PC-9 (cell line): ENCODE results near the gene MRPS34. TPM values are rescaled to one million over a fixed set of nuclear protein-coding genes. Genes with fewer than 3 reads are reported as not detected.
"Not testable (repeated sequence)": the region's sequence is repeated elsewhere in the genome, so short reads cannot be mapped to it uniquely, and the experiment has no call there.

Experiments
- BruUV-seq: library from RNA; stranded (reverse); fragments of 400-500 nt; replicated peaks from 2 replicates; lab custom pipeline; 2021; lab: Mats Ljungman, UMichigan
- CTCF ChIA-PET: fragments of 300-600 bp; sonication (Branson Sonifier 250); formaldehyde crosslinking; loops from one replicate; lab custom pipeline; 2022; ENCODE audit warnings: antibody characterized with exemption; lab: Charles Lee
- POLR2A ChIA-PET: fragments of 300-600 bp; sonication (Branson Sonifier 250); formaldehyde crosslinking; loops from one replicate; lab custom pipeline; 2022; ENCODE audit warnings: antibody characterized with exemption; ENCODE audit not compliant: unreplicated experiment; lab: Charles Lee
- DNase-seq, 2 experiments: peaks; one replicate each; pipeline versions ENCODE4 v3.0.0 to v3.0.0-alpha.2; 2015 to 2022; ENCODE audit warnings: mixed read lengths in 1 of 2
- H2AFZ ChIP-seq: fragments of 200-600 bp; sonication (generic); 2 replicates; pipeline ENCODE4 v1.8.1; 2017; ENCODE audit warnings: antibody characterized with exemption
- H3F3A ChIP-seq: fragments of 200-600 bp; sonication (generic); 2 replicates; pipeline ENCODE4 v1.8.1; 2017; ENCODE audit warnings: antibody characterized with exemption, mild to moderate bottlenecking, low read depth; ENCODE audit not compliant: insufficient read depth
- H3K27ac ChIP-seq: fragments of 200-600 bp; sonication (generic); 2 replicates; pipeline ENCODE4 v1.6.1; 2016; ENCODE audit warnings: mixed run types
- H3K27me3 ChIP-seq: fragments of 200-600 bp; sonication (generic); 2 replicates; pipeline ENCODE4 v1.6.1; 2016; ENCODE audit warnings: low read depth, mixed run types; ENCODE audit not compliant: insufficient read depth
- H3K36me3 ChIP-seq: fragments of 200-600 bp; sonication (generic); 2 replicates; pipeline ENCODE4 v1.6.1; 2016; ENCODE audit warnings: low read depth, mixed run types
- H3K4me1 ChIP-seq: fragments of 200-600 bp; sonication (generic); replicated peaks from 2 replicates; pipeline ENCODE4 v1.6.1; 2016; ENCODE audit warnings: mixed run types; ENCODE audit not compliant: insufficient read depth
- H3K4me2 ChIP-seq: fragments of 200-600 bp; sonication (generic); 2 replicates; pipeline ENCODE4 v1.6.1; 2017; ENCODE audit warnings: mixed run types
- H3K4me3 ChIP-seq: fragments of 200-600 bp; sonication (generic); 2 replicates; pipeline ENCODE4 v1.6.1; 2016; ENCODE audit warnings: mixed run types
- H3K79me2 ChIP-seq: fragments of 200-600 bp; sonication (generic); 2 replicates; pipeline ENCODE4 v1.6.1; 2017; ENCODE audit warnings: low read depth, mixed run types
- H3K9me2 ChIP-seq: fragments of 200-600 bp; sonication (generic); 2 replicates; pipeline ENCODE4 v1.8.1; 2017; ENCODE audit warnings: mild to moderate bottlenecking; ENCODE audit not compliant: insufficient read depth
- H3K9me3 ChIP-seq: fragments of 200-600 bp; sonication (generic); 2 replicates; pipeline ENCODE4 v1.8.1; 2016; ENCODE audit warnings: low read depth; ENCODE audit not compliant: insufficient read depth
- H4K20me1 ChIP-seq: fragments of 200-600 bp; sonication (generic); 2 replicates; pipeline ENCODE4 v1.8.1; 2017; ENCODE audit not compliant: insufficient read depth
- EZH2 ChIP-seq: fragments of 200-600 bp; sonication (generic); IDR thresholded peaks from 2 replicates; pipeline ENCODE4 v1.8.0; 2017; ENCODE audit warnings: antibody characterized with exemption, low read depth
- intact Hi-C: fragments of 100-400 bp; cut with micrococcal nuclease; formaldehyde crosslinking; loops from one replicate; pipeline ENCODE4 v1.10.0; 2022; ENCODE audit not compliant: unreplicated experiment
- total RNA-seq: library from RNA; stranded (reverse); gene quantifications from 2 replicates; pipeline ENCODE4 v1.2.3, GENCODE V29; 2021
- TF ChIP-seq, protein P1 (sequence below): fragments of 200-600 bp; sonication (generic); conservative IDR thresholded peaks from 2 replicates; pipeline ENCODE4 v1.6.1; 2017; ENCODE audit warnings: mixed run types, antibody characterized with exemption, mild to moderate bottlenecking, moderate library complexity

The MRPS34 gene
- total RNA-seq, 1 experiment from 2014 or later, result 201 TPM

- Histone ChIP-seq H3F3A (peaks cover 39% of the 10 kb centered on the region), H3K9me2 (no peaks in the 10 kb centered on the region), H3K27ac (no peak overlapping the region), H3K4me2 (no peak overlapping the region), H3K79me2 (no peaks in the 10 kb centered on the region), H3K27me3 (no peaks in the 10 kb centered on the region), H3K36me3 (no peaks in the 10 kb centered on the region), H3K9me3 (no peaks in the 10 kb centered on the region), H3K4me1 (no peaks in the 10 kb centered on the region), H2AFZ (no peak overlapping the region), H4K20me1 (no peaks in the 10 kb centered on the region), H3K4me3 (no peak overlapping the region)
- DNase-seq, result no peak
- intact Hi-C loops, result no loop called here
- TF ChIP-seq, protein P1, sequence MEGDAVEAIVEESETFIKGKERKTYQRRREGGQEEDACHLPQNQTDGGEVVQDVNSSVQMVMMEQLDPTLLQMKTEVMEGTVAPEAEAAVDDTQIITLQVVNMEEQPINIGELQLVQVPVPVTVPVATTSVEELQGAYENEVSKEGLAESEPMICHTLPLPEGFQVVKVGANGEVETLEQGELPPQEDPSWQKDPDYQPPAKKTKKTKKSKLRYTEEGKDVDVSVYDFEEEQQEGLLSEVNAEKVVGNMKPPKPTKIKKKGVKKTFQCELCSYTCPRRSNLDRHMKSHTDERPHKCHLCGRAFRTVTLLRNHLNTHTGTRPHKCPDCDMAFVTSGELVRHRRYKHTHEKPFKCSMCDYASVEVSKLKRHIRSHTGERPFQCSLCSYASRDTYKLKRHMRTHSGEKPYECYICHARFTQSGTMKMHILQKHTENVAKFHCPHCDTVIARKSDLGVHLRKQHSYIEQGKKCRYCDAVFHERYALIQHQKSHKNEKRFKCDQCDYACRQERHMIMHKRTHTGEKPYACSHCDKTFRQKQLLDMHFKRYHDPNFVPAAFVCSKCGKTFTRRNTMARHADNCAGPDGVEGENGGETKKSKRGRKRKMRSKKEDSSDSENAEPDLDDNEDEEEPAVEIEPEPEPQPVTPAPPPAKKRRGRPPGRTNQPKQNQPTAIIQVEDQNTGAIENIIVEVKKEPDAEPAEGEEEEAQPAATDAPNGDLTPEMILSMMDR, result no peak
- no peak for TF ChIP-seq EZH2
- no TSS peak for BruUV-seq
- CTCF ChIA-PET, result no interaction called here
- POLR2A ChIA-PET, result no interaction called here
Observed at GRCh38 chr16:1734816-1735215, 38.1 kb downstream of the MRPS34 start.

DNA sequence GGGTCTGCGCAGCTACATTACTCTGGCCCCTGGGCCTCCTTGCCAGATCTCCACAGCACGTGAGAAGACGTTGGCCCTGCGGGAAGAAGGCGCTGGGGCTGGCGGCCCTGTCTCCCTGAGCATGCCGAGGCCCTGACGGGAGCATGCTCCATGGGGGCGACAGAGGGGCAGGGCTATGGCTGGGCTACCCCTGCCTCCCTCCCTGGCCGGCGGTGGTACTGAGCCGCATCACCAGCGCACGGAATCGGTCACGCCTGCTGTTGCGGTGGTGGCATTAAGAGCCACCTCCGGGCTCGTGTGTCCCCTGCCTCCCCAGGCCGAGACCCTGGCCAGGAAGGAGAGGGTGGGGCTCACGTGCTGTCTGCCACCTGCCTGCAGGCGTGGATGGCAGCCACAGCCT lies 38.8 kb downstream of the MRPS34 start:
- Histone ChIP-seq H3K4me2 (no peak overlapping the region), H3K27ac (no peak overlapping the region), H3K9me2 (no peaks in the 10 kb centered on the region), H3F3A (peaks cover 35% of the 10 kb centered on the region), H3K36me3 (no peaks in the 10 kb centered on the region), H3K4me1 (no peaks in the 10 kb centered on the region), H3K79me2 (no peaks in the 10 kb centered on the region), H2AFZ (no peak overlapping the region), H3K27me3 (no peaks in the 10 kb centered on the region), H3K9me3 (no peaks in the 10 kb centered on the region), H4K20me1 (no peaks in the 10 kb centered on the region), H3K4me3 (no peak overlapping the region)
- TF ChIP-seq, protein P1, result no peak
- DNase-seq, result no peak
- POLR2A ChIA-PET, result no interaction called here
- no TSS peak for BruUV-seq
- CTCF ChIA-PET, result no interaction called here
- intact Hi-C loops, result no loop called here

DNA sequence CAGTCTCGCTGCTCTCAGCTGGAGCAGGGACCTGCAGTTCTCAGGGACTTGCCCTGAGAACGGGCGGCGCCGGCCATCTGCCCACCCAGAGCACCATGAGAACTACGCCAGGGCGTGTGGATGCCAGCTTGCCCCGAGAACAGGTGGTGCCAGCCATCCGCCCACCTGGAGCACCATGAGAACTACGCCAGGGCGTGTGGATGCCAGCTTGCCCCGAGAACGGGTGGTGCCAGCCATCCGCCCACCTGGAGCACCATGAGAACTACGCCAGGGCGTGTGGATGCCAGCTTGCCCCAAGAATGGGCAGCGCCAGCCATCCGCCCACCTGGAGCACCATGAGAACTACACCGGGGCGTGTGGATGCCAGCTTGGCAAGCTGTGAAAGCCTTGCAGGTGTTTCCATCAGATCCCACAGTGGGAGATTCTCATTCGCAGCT lies 40.4 kb downstream of the MRPS34 start:
- H3K79me2 ChIP-seq, DNase-seq, H3K36me3 ChIP-seq, POLR2A ChIA-PET, H3K27ac ChIP-seq, intact Hi-C loops, H4K20me1 ChIP-seq, H3K9me2 ChIP-seq, H3K4me3 ChIP-seq, H3K4me1 ChIP-seq, H2AFZ ChIP-seq, H3K27me3 ChIP-seq, H3K9me3 ChIP-seq, H3K4me2 ChIP-seq, BruUV-seq: not testable (repeated sequence)
- CTCF ChIA-PET, result interaction anchor here (0.6 to 0.7 kb wide), 3 partner anchors 11 to 84 kb away, joined by 3 read pairs; no protein-coding TSS in a partner anchor
- H3F3A ChIP-seq, result peaks cover 19% of the 10 kb centered on the region

DNA sequence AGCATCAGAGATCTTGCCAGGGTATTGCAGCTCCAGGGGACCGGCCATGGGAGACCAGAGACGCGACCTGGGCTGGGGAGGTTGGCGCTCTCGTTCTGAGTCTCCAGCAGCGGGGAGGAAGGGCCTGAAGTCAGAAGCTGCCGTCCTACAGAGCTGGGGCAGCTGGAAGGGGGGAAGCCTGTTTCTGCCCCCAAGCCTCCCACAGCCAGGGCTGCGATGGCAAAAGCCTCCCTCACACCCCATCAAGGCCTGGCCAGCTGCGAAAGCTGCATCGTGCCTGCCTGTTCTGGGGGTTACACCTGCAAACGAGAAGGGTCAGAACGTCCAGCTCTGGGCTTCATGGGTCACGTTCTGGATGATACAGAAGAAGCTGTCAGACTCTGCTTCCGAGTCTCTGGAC lies 40.9 kb downstream of the MRPS34 start:
- Histone ChIP-seq H3K36me3 (no peaks in the 10 kb centered on the region), H3K4me1 (no peaks in the 10 kb centered on the region), H2AFZ (no peak overlapping the region), H3K9me2 (no peaks in the 10 kb centered on the region), H3F3A (peaks cover 17% of the 10 kb centered on the region), H3K4me2 (no peak overlapping the region), H3K79me2 (no peaks in the 10 kb centered on the region), H3K9me3 (no peaks in the 10 kb centered on the region), H3K27ac (no peak overlapping the region), H3K27me3 (no peaks in the 10 kb centered on the region), H3K4me3 (no peak overlapping the region), H4K20me1 (no peaks in the 10 kb centered on the region)
- CTCF ChIA-PET, result interaction anchor here (0.6 kb wide), 1 partner anchor 12 kb away, joined by 3 read pairs; no protein-coding TSS in a partner anchor
- intact Hi-C loops, result no loop called here
- TF ChIP-seq, protein P1, result no peak
- no peak for TF ChIP-seq EZH2
- no TSS peak for BruUV-seq
- POLR2A ChIA-PET, result no interaction called here
- no peak for DNase-seq
